GM18870 (cell line): ENCODE data around the gene PACC1.
"Not testable (repeated sequence)": the region's sequence is repeated elsewhere in the genome, so short reads cannot be mapped to it uniquely, and the experiment has no call there.

Source experiments
- ATAC-seq: cut with Tn5 transposase; IDR thresholded peaks from one replicate; pipeline ENCODE4 v1.9.1; 2021; ENCODE audit warnings: moderate library complexity; ENCODE audit not compliant: unreplicated experiment

Gene PACC1

DNA sequence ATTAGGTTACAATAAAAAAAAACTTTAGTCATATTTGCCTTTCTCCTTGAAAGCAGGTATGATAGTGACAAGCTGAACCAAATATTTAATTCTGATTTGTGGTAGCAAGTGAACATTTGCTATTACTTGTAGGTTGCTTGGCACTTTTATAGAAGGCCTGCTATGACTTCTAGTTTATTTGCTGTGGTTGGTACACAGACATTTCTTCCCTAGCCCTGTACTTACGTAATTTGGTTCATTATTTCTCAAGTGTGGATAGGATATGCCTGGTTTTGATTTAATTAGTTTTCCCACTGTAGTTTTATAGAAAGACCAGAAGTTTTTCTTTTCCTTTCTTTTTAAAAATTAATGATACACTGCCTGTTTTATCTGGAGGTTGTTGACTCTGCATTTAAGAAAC, 73.6 kb downstream of the PACC1 start:
- ATAC-seq, result no peak

DNA sequence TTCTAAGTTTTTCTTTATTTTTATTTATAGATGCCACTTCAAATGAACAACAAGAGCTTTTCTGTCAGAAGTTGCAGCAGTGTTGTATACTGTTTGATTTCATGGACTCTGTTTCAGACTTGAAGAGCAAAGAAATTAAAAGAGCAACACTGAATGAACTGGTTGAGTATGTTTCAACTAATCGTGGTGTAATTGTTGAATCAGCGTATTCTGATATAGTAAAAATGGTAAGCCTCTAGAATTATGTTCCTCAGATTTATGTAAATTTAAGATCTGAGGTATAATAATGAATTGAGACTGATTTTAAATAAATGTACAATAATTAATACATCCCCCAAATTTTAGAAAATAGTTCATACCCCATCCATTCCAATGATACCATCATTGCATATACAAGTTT, 85.6 kb downstream of the PACC1 start:
- no peak for ATAC-seq

- ATAC-seq, result no peak
Measured at GRCh38 chr1:212328248-212328647, 86.4 kb downstream of the PACC1 start.

DNA sequence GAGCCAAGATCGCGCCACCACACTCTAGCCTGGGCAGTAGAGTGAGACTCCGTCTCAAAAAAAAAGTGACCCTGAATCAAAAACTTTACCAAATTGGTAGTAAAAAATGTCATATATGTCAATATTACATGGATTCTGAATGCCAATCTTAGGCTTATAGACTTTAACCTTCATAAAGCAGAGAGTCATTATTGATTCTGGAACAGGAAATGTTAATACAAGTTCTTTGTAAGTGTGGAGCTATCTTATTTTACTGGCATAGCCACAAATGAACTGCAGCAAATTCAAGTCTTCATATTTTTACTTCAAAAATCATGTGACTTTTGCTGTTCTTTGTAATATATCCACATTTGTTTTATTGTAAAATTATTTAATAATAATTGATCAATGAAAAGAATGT, 88.1 kb downstream of the PACC1 start:
- no peak for ATAC-seq

DNA sequence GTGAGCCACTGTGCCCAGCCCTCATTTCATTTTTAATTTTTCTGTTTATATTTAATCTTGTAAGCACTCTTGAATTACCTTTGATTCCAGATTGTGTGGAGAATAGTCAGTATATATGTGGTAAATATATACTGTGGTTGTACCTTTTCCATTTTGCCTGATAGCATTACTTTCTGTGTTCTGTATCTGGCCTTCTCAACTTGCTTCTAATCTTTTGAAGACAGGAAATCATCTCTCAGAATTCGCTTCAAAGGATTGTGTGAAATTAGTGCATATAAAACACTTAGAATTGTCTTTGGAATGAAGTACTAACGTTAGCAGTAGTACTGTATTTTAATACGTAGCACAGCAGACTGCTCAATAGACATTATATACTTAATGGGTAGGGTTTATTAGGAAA, 91.6 kb downstream of the PACC1 start:
- ATAC-seq, result no peak

DNA sequence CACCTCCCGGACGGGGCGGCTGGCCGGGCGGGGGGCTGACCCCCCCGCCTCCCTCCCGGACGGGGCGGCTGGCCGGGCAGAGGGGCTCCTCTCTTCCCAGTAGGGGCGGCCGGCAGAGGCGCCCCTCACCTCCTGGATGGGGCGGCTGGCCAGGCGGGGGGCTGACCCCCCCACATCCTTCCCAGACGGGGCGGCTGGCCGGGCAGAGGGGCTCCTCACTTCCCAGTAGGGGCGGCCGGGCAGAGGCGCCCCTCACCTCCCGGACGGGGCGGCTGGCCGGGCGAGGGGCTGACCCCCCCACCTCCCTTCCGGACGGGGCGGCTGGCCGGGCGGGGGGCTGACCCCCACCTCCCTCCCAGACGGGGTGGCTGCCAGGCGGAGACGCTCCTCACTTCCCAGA, 93.7 kb downstream of the PACC1 start:
- ATAC-seq, result not testable (repeated sequence)

DNA sequence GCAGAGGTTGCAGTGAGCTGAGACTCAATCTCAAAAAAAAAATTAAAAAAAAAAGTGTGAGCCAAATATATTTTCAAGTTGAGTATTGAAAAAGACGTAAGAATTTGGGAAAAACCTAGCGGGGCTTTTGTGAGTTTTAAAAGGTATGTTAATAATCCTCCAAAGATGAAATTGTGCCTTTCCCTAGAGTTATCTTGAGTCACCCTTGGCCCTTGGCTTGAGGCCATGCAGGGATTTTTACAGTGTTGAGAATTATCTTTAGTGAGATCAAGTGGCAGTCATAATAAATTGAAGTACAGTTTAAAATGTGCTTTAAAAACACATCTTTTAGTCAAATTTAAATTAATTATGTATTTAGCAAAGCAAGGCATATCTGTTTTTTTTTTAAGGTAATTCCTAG, 96.8 kb downstream of the PACC1 start:
- ATAC-seq, result no peak

DNA sequence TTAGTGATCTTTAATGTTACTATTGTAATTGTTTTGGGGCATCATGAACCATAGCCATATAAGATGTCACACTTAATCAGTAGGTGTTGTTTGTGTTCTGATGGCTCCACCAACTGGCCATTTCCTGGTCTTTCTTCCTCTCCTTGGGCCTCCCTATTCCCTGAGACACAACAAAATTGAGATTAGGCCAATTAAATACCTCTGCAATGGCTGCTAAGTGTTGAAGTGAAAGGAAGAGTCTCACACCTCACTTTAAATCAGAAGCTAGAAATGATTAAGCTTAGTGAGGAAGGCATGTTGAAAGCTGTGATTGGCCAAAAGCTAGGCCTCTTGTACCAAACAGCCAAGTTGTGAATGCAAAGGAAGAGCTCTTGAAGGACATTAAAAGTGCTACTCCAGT, 98.8 kb downstream of the PACC1 start:
- no peak for ATAC-seq

DNA sequence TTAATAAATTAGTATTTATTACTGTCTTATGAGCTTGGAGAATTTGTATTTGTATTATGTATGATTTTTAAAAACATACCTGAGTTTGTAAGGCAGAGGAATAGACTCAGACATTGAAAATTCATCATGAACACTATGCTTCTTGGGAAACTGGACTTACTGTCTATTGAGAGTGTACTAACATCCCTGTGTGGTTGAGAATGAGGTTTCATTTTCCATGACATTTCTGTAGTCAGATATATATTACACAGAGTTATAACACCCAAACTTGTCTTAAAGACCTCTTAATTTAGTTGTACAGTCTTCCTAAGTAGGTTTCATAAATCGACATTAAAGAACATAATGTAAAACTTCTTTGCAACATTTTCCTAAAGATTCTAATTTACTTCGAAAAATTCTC, 99.5 kb downstream of the PACC1 start:
- no peak for ATAC-seq
